Neuron (in vitro differentiated cells): ENCODE measurements around the gene TPSD1.
"Not testable (repeated sequence)": the region's sequence is repeated elsewhere in the genome, so short reads cannot be mapped to it uniquely, and the experiment has no call there.

Experiments used
- H2AFZ ChIP-seq: one replicate; pipeline ENCODE4 v1.6.1; 2013; ENCODE audit warnings: low read depth, mild to moderate bottlenecking, inconsistent platforms, low read length, moderate library complexity
- H3K27me3 ChIP-seq: one replicate; pipeline ENCODE4 v1.6.1; 2013; ENCODE audit warnings: low read length; ENCODE audit not compliant: insufficient read depth
- H3K36me3 ChIP-seq: one replicate; pipeline ENCODE4 v1.6.1; 2013; ENCODE audit warnings: low read length; ENCODE audit not compliant: insufficient read depth
- H3K4me1 ChIP-seq: one replicate; pipeline ENCODE4 v1.6.1; 2013; ENCODE audit warnings: low read length; ENCODE audit not compliant: insufficient read depth
- H3K4me3 ChIP-seq: 2 replicates; pipeline ENCODE4 v1.5.1; 2013; ENCODE audit warnings: mild to moderate bottlenecking, low read length, moderate library complexity
- H3K9me3 ChIP-seq: one replicate; pipeline ENCODE4 v1.6.1; 2013; ENCODE audit warnings: low read length

Gene TPSD1

DNA sequence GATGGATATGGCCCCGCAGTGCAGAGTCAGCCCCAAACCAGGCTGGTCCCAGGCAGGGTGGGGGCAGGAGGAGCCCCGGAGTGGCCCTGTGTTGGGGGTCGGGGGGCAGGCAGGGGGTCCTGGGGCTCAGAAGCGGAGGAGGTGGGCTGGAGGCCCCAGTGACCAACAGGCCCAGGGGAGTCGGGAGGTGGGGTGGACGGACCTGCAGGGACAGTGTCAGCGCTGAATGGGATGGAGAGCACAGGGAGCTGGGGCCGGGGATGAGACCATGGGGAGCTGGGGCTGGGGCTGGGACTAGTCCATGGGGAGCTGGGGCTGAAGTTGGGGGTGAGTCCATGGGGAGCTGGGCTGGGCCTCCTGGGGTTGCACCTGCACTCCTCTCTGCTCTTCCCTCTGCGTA lies 16.3 kb upstream of the TPSD1 start:
- not testable (repeated sequence) for H3K9me3 ChIP-seq, H3K36me3 ChIP-seq, H3K27me3 ChIP-seq, H3K4me3 ChIP-seq, H2AFZ ChIP-seq, H3K4me1 ChIP-seq

DNA sequence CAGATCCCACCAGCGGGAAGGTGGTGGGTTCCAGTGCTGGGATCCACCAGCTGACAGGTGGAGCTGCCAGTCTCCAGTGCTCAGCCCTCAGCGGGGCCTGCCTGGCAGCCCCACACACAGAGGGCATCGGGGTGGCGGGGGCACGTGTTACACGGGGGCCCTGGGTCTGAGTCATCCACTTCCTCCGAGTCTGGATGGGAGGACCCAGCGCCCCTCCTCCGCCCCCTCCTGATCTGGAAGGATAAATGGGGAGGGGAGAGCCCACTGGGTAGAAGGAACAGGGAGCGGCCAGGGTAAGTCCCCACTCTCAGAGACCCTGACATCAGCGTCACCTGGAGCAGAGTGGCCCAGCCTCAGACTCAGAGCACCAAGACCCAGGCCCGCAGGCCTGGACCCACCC lies 15.4 kb upstream of the TPSD1 start, which contains the start of gene TPSAB1:
Gene TPSAB1 (plus strand): TSS at position 270 of the 400 bp plus-strand sequence. CDS start 234 bp downstream, outside the sequence.
- not testable (repeated sequence) for H3K9me3 ChIP-seq, H3K27me3 ChIP-seq, H2AFZ ChIP-seq

DNA sequence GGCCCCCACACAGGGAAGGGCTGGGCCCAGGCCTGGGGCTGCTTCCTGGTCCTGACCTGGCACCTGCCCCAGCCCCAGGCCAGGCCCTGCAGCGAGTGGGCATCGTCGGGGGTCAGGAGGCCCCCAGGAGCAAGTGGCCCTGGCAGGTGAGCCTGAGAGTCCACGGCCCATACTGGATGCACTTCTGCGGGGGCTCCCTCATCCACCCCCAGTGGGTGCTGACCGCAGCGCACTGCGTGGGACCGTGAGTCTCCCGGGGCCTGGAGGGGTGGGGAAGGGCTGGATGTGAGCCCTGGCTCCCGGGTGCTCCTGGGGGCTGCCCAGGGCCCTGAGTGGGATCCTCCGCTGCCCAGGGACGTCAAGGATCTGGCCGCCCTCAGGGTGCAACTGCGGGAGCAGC lies 14.8 kb upstream of the TPSD1 start:
- H3K9me3 ChIP-seq, H3K27me3 ChIP-seq, H3K4me3 ChIP-seq, H3K36me3 ChIP-seq, H2AFZ ChIP-seq, H3K4me1 ChIP-seq: not testable (repeated sequence)

More for the DNA sequence above, 15.4 kb upstream of the TPSD1 start, which contains the start of gene TPSAB1:
- H3K4me3 ChIP-seq, H3K36me3 ChIP-seq, H3K4me1 ChIP-seq: not testable (repeated sequence)

DNA sequence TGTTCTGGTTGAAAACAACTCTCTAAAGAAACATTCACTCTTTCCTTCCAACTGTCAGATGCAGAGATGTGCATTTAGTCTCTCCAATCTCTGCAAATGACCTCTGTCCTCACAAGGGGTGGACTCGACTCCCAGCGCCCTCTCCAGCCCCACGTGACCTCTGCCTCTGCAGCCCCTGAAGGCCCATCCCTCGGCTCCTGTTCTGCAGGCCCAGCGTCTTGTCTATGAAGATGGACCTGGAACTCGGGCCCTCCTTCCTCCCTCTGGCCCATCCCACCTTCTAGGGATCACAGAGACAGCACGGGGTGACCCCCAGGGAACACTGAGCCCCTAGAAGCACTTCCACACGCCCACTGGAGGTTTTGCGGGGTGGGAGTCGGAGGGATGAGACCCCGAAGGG lies 12.5 kb upstream of the TPSD1 start:
- not testable (repeated sequence) for H3K4me3 ChIP-seq, H3K9me3 ChIP-seq, H3K27me3 ChIP-seq, H3K36me3 ChIP-seq, H2AFZ ChIP-seq, H3K4me1 ChIP-seq

DNA sequence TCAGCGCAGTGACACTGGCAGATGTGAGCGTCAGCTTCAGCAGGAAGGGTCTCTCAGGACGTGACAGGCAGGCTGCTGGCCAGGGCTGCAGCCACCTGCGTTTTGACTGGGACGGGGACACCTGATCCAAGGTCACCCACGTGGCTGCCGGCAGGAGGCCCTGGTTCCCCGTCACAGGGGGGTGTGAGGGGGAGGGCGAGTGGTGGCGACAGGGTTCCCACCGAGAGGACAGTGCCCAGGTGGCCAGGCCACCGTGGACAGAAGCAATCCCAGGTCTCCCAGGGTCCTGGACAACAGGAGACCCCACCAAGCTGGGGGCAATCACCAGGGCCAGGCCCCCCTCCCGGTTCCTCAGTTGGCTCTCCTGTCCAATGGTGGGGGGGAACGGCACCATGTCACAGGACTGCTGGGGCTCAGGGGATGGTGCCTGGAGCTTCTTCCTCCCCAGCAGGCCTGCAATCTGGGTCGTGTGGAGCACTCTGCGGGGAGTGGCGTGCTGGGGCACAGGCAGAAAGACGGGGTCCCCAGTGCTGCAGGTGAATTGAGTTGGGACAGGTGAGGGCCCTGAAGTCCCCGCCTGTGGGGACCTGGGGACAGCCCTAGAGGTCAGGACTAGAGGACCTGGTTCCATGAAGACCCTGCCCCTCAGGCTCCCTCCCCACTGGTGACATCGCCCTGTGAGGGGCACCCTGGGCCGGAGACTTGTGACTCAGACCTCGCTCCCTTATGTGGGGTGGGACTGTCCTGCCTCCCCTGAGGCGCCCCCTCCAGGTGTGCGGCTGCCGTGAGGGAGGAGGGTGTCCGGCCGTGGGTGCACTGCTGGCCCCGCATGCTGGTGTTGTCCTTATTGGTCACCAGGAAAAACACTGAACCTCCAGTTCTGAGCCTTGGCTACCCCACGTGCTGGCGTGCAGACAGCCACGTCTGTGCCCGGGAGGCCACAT lies 11.7 kb upstream of the TPSD1 start:
- H2AFZ ChIP-seq, H3K4me1 ChIP-seq, H3K36me3 ChIP-seq, H3K9me3 ChIP-seq, H3K4me3 ChIP-seq, H3K27me3 ChIP-seq: not testable (repeated sequence)

DNA sequence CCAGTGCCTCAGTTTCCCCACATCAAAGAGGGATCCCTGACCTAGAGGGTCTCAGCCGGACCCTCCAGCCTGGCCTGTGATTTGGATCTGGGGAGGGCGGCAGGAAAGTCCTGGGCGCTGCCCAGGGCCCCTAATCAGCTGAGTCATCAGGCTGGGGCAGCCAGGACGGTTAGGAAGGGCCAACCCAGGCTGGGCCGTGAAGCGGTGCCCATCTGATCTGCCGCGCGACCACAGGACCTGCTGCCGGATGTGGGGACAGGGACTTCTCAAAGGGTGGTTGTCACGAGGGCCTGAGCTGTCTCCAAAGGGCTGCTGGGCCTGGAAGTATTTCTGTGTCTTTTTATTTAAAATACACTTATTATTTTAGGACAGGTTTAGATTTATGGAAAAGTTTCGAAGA lies 11.0 kb upstream of the TPSD1 start:
- Histone ChIP-seq H3K27me3 (peaks cover 7% of the 10 kb centered on the region), H3K4me1 (peaks cover 3% of the 10 kb centered on the region), H3K9me3 (no peaks in the 10 kb centered on the region), H3K36me3 (no peaks in the 10 kb centered on the region), H2AFZ (no peak overlapping the region), H3K4me3 (no peak overlapping the region)

DNA sequence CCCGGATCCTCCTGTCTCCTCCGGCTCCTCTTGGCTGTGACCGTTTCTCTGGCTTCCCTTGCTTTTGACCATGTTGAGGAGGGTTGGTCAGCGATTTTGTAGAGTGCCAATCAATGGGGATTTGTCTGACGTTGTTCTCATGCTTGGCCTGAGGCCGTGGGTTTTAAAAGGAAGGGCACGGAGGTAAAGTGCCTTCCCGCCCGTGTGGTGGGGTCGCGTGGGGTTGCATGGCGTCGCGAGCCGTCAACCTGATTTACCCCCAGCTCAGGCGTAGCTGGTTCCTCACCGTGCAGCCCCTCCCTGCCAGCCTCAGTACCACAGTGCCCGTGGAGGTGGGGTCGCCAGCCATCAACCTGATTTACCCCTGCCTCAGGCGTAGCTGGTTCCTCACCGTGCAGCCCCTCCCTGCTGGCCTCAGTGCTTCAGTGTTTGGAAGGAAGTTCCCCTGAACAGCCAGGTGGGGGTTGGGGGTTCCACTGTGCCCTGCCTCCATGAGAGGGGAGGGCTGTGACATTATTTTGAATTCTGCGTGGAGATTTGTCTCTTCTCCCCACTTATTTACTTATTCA lies 10.3 kb upstream of the TPSD1 start:
- H2AFZ ChIP-seq, result no peak overlapping the region
- peaks cover 7% of the 10 kb centered on the region for H3K27me3 ChIP-seq
- H3K9me3 ChIP-seq, result no peaks in the 10 kb centered on the region
- H3K4me1 ChIP-seq, result peaks cover 3% of the 10 kb centered on the region
- H3K36me3 ChIP-seq, result no peaks in the 10 kb centered on the region
- no peak overlapping the region for H3K4me3 ChIP-seq

DNA sequence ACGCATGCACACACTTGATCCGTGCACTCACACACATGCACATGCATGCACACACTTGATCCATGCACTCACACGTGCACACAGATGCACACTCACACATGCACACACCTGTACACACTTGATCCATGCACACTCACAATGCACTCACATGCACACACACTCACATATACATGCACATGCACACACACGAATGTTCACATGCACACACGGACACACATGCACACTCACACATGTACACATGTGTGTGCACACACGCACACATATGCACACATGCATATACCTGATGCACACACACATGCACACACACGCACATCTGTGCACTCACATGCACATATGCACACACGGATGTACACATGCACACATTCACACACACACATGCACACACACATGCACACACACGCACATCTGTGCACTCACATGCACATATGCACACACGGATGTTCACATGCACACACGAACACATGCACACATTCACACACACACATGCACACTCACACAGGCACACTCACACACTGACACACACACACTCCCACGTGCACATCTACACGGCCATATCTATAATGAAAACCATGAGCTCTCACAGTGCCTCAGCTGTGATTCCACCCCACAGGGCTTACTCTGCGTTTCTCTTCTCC lies 7.8 kb upstream of the TPSD1 start:
- not testable (repeated sequence) for H3K9me3 ChIP-seq, H3K4me3 ChIP-seq, H2AFZ ChIP-seq, H3K27me3 ChIP-seq, H3K36me3 ChIP-seq, H3K4me1 ChIP-seq

DNA sequence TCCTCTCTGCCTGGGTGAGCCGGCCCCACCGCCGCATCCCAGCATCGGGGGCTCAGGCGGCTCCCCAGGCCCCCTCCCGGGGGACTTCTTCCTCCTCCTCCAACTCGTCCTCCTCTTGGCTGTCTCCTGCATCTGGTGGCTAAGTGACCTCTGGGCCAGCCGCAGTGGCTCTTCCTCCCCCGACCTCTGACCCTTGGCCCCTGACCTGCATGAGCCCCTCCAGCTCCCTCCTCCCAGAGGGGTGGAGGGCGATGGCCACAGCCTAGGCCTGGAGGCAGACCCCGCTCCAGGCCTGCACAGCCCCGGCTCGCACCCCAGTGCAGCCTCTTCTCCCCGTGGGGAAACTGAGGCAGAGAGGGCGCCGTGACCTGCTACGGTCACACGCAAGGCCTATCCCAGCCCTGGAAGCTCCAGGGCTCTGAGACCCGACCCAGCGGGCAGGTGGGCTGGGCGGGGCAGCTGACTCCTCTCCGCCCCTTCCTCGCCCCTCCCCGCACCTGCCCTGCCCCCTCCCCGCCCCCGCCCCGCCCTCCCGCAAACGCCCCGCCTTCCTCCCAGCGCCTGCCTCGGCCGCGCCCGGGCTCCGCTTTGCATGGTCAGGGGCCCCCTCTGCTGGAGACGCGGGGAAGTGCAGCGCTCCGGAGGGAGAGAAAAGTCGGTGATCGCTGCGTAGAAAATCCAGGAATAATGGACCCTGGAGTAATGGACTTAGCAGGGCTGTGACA lies 6.7 kb upstream of the TPSD1 start:
- not testable (repeated sequence) for H3K4me1 ChIP-seq, H3K36me3 ChIP-seq, H3K4me3 ChIP-seq, H3K27me3 ChIP-seq, H2AFZ ChIP-seq, H3K9me3 ChIP-seq

DNA sequence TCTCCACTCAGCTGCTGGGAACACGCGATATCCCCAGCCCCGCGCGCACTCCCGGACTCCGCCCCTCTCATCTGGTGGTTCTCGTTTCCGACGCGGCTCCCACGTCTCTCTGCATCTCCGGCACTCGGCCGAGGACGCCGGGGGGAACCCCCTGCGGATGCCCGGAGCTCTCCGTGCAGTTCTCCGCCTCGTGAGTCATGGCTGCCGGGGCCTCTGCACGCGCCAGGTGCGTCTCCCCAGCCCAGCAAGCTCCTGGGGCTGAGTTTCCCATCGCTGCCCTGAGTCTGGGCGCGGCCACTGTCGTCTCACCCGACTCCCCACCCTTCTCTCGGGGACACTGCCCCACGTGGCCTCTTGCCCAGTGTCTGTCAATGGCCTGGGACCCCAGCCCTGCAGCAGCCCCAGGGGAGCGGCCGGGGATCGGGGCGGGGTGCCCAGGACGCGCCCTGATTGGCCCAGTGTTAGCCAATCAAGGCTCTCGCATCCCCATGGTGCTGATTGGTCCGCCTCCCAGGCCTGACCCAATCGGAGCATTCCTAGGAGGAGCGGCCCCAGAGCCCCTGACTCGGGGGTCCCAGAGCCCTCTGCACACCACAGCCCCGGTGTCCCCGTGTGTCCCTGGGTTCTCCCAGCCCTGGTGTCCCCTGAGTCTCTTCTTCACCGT lies 2.0 kb upstream of the TPSD1 start:
- not testable (repeated sequence) for H3K36me3 ChIP-seq, H2AFZ ChIP-seq, H3K4me1 ChIP-seq, H3K27me3 ChIP-seq, H3K4me3 ChIP-seq, H3K9me3 ChIP-seq

DNA sequence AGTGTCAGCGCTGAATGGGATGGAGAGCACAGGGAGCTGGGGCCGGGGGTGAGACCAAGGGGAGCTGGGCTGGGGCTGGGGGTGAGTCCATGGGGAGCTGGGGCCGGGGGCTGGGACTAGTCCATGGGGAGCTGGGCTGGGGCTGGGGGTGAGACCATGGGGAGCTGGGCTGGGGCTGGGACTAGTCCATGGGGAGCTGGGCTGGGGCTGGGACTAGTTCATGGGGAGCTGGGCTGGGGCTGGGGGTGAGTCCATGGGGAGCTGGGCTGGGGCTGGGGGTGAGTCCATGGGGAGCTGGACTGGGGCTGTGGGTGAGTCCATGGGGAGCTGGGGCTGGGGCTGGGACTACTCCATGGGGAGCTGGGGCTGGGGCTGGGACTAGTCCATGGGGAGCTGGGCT lies 1.0 kb upstream of the TPSD1 start:
- H3K9me3 ChIP-seq, H3K36me3 ChIP-seq, H2AFZ ChIP-seq, H3K4me1 ChIP-seq, H3K4me3 ChIP-seq: not testable (repeated sequence)
- H3K27me3 ChIP-seq, result peaks cover 15% of the 10 kb centered on the region

DNA sequence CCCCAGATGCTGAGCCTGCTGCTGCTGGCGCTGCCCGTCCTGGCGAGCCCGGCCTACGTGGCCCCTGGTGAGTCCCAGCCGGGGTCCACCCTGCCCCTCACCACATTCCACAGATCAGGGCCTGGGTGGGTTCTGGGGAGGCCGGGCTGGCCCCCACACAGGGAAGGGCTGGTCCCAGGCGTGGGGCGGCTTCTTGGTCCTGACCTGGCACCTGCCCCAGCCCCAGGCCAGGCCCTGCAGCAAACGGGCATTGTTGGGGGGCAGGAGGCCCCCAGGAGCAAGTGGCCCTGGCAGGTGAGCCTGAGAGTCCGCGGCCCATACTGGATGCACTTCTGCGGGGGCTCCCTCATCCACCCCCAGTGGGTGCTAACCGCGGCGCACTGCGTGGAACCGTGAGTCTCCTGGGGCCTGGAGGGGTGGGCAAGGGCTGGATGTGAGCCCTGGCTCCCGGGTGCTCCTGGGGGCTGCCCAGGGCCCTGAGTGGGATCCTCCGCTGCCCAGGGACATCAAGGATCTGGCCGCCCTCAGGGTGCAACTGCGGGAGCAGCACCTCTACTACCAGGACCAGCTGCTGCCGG lies 516 bp downstream of the TPSD1 start:
- not testable (repeated sequence) for H3K36me3 ChIP-seq, H2AFZ ChIP-seq, H3K9me3 ChIP-seq, H3K4me1 ChIP-seq, H3K4me3 ChIP-seq
- peaks cover 29% of the 10 kb centered on the region for H3K27me3 ChIP-seq
